Cardiac fibroblast (primary cell): ENCODE data around the gene ZFP36L1.

Experiments
- DNase-seq, 2 donors: peaks; one replicate each; pipeline versions ENCODE4 v3.0.0 to v3.0.0-alpha.2; 2010; ENCODE audit warnings: low read depth in 2 of 2
- H3K4me3 ChIP-seq, 2 donors: replicated peaks in 1 of 2; 1 replicate in 1 of 2; 2 replicates in 1 of 2; pipeline ENCODE4 v1.5.1; 2011; ENCODE audit warnings: low read depth in 2 of 2, low read length in 2 of 2, mild to moderate bottlenecking in 2 of 2, moderate library complexity in 1 of 2
- CTCF ChIP-seq: IDR thresholded peaks from one replicate; pipeline ENCODE4 v1.5.1; 2011; ENCODE audit warnings: low read depth, mild to moderate bottlenecking, low read length, inconsistent platforms

The ZFP36L1 gene

GRCh38 chr14:68779761-68780323 lies 13.0 kb downstream of the ZFP36L1 start:
- H3K4me3 ChIP-seq = no peak overlapping the region
- DNase-seq = peak; percentile 59 to 94
- TF ChIP-seq CTCF = no peak

- no peak overlapping the region for H3K4me3 ChIP-seq
- no peak for TF ChIP-seq CTCF
- DNase-seq = no peak
Observed at GRCh38 chr14:68777644-68778043, 15.2 kb downstream of the ZFP36L1 start.

- TF ChIP-seq CTCF = peak; percentile 17
- no peak for DNase-seq
- no peak overlapping the region for H3K4me3 ChIP-seq
Observed at GRCh38 chr14:68775614-68776126, 17.2 kb downstream of the ZFP36L1 start.

- no peak overlapping the region for H3K4me3 ChIP-seq
- DNase-seq = peak; percentile 17 to 71
- no peak for TF ChIP-seq CTCF
Observed at GRCh38 chr14:68774771-68775613, 17.9 kb downstream of the ZFP36L1 start.

- DNase-seq = no peak
- TF ChIP-seq CTCF = no peak
- H3K4me3 ChIP-seq = no peak overlapping the region
Observed at GRCh38 chr14:68772761-68773381, 20.0 kb downstream of the ZFP36L1 start.

GRCh38 chr14:68771631-68772030 lies 21.2 kb downstream of the ZFP36L1 start:
- no peak for TF ChIP-seq CTCF
- DNase-seq = no peak
- H3K4me3 ChIP-seq = no peak overlapping the region
